ENCODE measurements around the gene ZNF507. TPM values are rescaled to one million over a fixed set of nuclear protein-coding genes. Genes with fewer than 3 reads are reported as not detected.
"Not testable (repeated sequence)": the region's sequence is repeated elsewhere in the genome, so short reads cannot be mapped to it uniquely, and the experiment has no call there.

Gene ZNF507
- total RNA-seq, 1 donor from 2014 or later, result 11.0 TPM

DNA sequence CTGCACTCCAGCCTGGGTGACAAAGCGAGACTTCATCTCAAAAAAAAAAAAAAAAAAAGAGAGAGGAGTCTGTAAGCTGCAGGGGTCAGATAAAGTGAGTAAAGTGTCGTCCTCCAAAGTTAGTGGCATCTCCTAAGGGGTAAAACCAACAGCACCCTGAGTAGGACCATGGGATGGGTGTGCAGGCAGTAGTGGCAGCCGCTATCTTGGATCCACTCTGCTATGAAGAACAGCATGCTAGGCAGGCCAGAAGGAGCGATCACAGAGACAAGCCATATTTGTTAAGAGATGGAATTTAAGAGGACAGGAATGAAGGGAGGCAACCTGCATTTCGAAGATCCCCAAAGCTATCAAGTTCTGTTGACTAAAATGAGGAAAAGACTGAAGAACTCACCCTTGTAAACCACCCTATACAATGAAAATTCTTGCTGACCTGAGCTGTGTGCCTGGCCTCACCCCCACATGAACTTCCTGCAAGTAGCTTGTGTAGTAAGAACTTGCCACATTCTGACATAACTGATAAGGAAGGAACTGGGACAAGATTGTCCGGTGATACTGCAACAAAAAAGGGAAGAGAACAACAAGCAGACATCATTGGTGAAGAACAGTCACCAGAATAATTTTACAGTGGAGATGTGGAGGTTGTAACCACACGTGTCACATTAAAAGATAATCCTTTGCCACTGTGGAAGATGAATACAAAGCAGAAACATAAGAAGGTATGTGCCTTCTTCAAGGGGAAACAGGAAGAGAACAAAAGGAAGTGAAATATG lies 76.4 kb downstream of the ZNF507 start:
- Histone ChIP-seq H3K36me3 (ENCODE audit: control insufficient read depth in 3 of 3, insufficient read depth in 3 of 3, low read length in 3 of 3) (peaks cover 0 to 4% (median 0%) of the 10 kb centered on the region in 3 donors), H3K9ac (ENCODE audit: low read depth in 1 of 3, low read length in 3 of 3) (no peak overlapping the region), H3K4me3 (ENCODE audit: low read length in 3 of 3) (no peak overlapping the region), H3K4me1 (ENCODE audit: control insufficient read depth in 3 of 3, insufficient read depth in 3 of 3, low read length in 3 of 3) (no peaks in the 10 kb centered on the region), H3K9me3 (ENCODE audit: control insufficient read depth in 3 of 3, low read length in 3 of 3) (no peaks in the 10 kb centered on the region), H3K27ac (ENCODE audit: low read depth, low read length) (no peak overlapping the region), H3K27me3 (ENCODE audit: control insufficient read depth in 3 of 3, insufficient read depth in 3 of 3, low read length in 3 of 3) (no peaks in the 10 kb centered on the region)

DNA sequence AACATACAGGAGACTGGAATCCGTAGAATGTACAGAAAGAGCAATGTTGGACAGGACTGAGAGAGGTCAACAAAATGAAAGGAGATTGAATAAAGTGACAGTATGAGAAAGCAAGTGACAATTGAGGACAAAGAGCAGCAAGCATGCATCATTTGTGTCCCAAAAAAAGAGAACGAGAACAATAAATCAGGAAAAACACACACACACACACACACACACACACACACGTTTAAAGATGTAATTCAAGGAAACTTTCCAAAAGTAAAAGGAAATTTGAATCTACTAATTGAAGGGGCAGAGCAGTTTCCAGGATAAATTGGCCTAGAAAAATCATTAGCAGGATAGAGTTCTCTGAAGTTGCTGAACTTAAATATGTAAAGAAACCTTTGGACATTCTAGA lies 77.0 kb downstream of the ZNF507 start:
- Histone ChIP-seq H3K36me3 (ENCODE audit: control insufficient read depth in 3 of 3, insufficient read depth in 3 of 3, low read length in 3 of 3) (peaks cover 0 to 4% (median 0%) of the 10 kb centered on the region in 3 donors), H3K27ac (ENCODE audit: low read depth, low read length) (no peak overlapping the region), H3K4me1 (ENCODE audit: control insufficient read depth in 3 of 3, insufficient read depth in 3 of 3, low read length in 3 of 3) (no peaks in the 10 kb centered on the region), H3K9ac (ENCODE audit: low read depth in 1 of 3, low read length in 3 of 3) (no peak overlapping the region), H3K9me3 (ENCODE audit: control insufficient read depth in 3 of 3, low read length in 3 of 3) (no peaks in the 10 kb centered on the region), H3K27me3 (ENCODE audit: control insufficient read depth in 3 of 3, insufficient read depth in 3 of 3, low read length in 3 of 3) (no peaks in the 10 kb centered on the region), H3K4me3 (ENCODE audit: low read length in 3 of 3) (no peak overlapping the region)

DNA sequence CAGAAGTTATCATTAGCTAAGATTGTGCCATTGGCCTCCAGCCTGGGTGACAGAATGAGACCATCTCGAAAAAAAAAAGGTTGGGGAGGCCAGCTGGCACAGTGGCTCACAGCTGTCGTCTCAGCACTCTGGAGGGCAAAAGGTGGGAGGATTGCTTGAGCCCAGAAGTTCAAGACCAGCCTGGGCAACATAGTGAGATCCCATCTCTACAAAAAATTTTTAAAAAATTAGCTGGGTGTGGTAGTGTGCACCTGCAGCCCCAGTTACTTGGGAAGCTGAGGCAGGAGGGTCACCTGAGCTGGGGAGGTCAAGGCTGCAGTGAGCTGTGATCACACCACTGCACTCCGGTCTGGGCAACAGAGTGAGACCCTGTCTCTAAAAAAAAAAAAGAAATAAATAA lies 78.5 kb downstream of the ZNF507 start:
- H3K4me3 ChIP-seq (ENCODE audit: low read length in 3 of 3); H3K9me3 ChIP-seq (ENCODE audit: control insufficient read depth in 3 of 3, low read length in 3 of 3); H3K36me3 ChIP-seq (ENCODE audit: control insufficient read depth in 3 of 3, insufficient read depth in 3 of 3, low read length in 3 of 3); H3K9ac ChIP-seq (ENCODE audit: low read depth in 1 of 3, low read length in 3 of 3); H3K4me1 ChIP-seq (ENCODE audit: control insufficient read depth in 3 of 3, insufficient read depth in 3 of 3, low read length in 3 of 3); H3K27me3 ChIP-seq (ENCODE audit: control insufficient read depth in 3 of 3, insufficient read depth in 3 of 3, low read length in 3 of 3); H3K27ac ChIP-seq (ENCODE audit: low read depth, low read length): not testable (repeated sequence)

DNA sequence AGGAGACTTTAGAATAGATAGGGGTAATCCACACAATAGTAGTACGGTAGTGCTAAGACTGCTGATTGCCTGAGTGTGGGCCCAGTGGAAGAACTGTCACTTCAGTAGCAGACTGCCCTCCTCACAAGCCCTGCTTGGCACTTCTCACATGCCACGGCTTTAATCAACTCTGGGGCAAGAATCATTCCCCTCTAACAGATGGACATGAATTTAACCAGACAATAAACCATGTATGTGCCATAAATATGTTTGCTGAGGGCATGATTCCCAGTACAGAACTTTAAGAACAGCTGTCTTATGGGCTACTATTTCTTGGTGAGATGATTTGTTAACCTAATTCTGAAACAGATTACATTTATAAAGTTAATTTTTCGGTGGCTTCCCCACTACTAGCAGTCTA lies 82.1 kb downstream of the ZNF507 start:
- Histone ChIP-seq H3K4me1 (ENCODE audit: control insufficient read depth in 3 of 3, insufficient read depth in 3 of 3, low read length in 3 of 3) (no peaks in the 10 kb centered on the region), H3K27me3 (ENCODE audit: control insufficient read depth in 3 of 3, insufficient read depth in 3 of 3, low read length in 3 of 3) (no peaks in the 10 kb centered on the region), H3K36me3 (ENCODE audit: control insufficient read depth in 3 of 3, insufficient read depth in 3 of 3, low read length in 3 of 3) (no peaks in the 10 kb centered on the region), H3K4me3 (ENCODE audit: low read length in 3 of 3) (no peak overlapping the region), H3K9me3 (ENCODE audit: control insufficient read depth in 3 of 3, low read length in 3 of 3) (no peaks in the 10 kb centered on the region), H3K9ac (ENCODE audit: low read depth in 1 of 3, low read length in 3 of 3) (no peak overlapping the region), H3K27ac (ENCODE audit: low read depth, low read length) (no peak overlapping the region)

DNA sequence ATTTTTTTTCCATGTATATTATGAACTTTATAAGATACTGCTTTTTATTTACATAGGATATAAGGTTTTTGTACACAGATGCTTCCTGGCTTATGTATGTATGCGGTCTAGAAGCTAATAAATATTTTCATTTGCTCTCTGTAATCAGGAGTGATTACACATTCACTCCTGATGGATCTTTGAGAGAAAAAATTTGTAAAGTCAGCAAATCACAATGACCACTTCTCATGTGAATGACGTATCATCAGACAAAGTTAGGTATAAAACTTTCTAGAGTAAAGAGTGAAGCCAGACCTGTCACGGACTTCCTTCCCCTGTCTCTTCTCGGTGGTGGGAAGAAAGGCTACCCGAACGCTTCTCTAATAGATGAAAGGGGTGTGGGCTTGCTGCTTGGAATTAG lies 91.3 kb downstream of the ZNF507 start:
- Histone ChIP-seq H3K4me1 (ENCODE audit: control insufficient read depth in 3 of 3, insufficient read depth in 3 of 3, low read length in 3 of 3) (no peaks in the 10 kb centered on the region), H3K4me3 (ENCODE audit: low read length in 3 of 3) (no peak overlapping the region), H3K27me3 (ENCODE audit: control insufficient read depth in 3 of 3, insufficient read depth in 3 of 3, low read length in 3 of 3) (no peaks in the 10 kb centered on the region), H3K9ac (ENCODE audit: low read depth in 1 of 3, low read length in 3 of 3) (no peak overlapping the region), H3K36me3 (ENCODE audit: control insufficient read depth in 3 of 3, insufficient read depth in 3 of 3, low read length in 3 of 3) (peaks cover 0 to 14% (median 0%) of the 10 kb centered on the region in 3 donors), H3K27ac (ENCODE audit: low read depth, low read length) (no peak overlapping the region), H3K9me3 (ENCODE audit: control insufficient read depth in 3 of 3, low read length in 3 of 3) (no peaks in the 10 kb centered on the region)

DNA sequence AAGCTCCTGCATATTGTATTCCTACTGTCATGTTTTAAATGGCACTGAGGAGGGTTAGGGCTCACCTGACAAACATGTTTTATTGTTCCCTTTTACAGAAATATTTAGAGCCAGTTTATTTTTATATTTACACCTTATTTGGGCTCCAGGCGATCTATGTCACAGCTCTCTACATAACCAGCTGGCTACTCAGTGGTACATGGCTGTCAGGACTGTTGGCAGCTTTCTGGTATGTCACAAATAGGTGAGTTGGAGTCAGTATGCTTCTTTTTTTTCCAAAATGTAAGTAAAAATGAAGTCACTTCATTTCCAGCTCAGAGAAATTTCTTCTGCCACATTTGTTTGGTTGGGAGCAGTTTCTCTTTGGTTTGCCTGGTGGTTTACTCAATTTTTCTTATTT lies 91.7 kb downstream of the ZNF507 start:
- H3K27me3 ChIP-seq (ENCODE audit: control insufficient read depth in 3 of 3, insufficient read depth in 3 of 3, low read length in 3 of 3), result no peaks in the 10 kb centered on the region
- H3K27ac ChIP-seq (ENCODE audit: low read depth, low read length), result no peak overlapping the region
- H3K4me1 ChIP-seq (ENCODE audit: control insufficient read depth in 3 of 3, insufficient read depth in 3 of 3, low read length in 3 of 3), result no peaks in the 10 kb centered on the region
- H3K9me3 ChIP-seq (ENCODE audit: control insufficient read depth in 3 of 3, low read length in 3 of 3), result no peaks in the 10 kb centered on the region
- H3K4me3 ChIP-seq (ENCODE audit: low read length in 3 of 3), result no peak overlapping the region
- peaks cover 0 to 14% (median 0%) of the 10 kb centered on the region in 3 donors for H3K36me3 ChIP-seq (ENCODE audit: control insufficient read depth in 3 of 3, insufficient read depth in 3 of 3, low read length in 3 of 3)
- no peak overlapping the region for H3K9ac ChIP-seq (ENCODE audit: low read depth in 1 of 3, low read length in 3 of 3)

Other genes starting within 250 kb of the ZNF507 start
- gene DPY19L3, start 60.2 kb downstream of the ZNF507 start, total RNA-seq, result 19.3 TPM
- 37.1 TPM for gene PDCD5, start 235.6 kb downstream of the ZNF507 start, total RNA-seq